ENCODE measurements around the gene AREG. TPM values are rescaled to one million over a fixed set of nuclear protein-coding genes. Genes with fewer than 3 reads are reported as not detected.

The AREG gene
- 0.32 TPM in 1 of 2 replicates, not detected in the other for total RNA-seq

GRCh38 chr4:74444891-74445642 is at the start of gene AREG:
Gene AREG (plus strand): TSS chr4:74445136. CDS start chr4:74445346, 210 bp downstream.

Other genes with a start within 250 kb of the AREG start
- 0.32 and 0.61 TPM in 2 replicates for gene EPGN, start 136.7 kb upstream of the AREG start, total RNA-seq
- gene EREG, start 80.0 kb upstream of the AREG start, total RNA-seq = under 0.01 TPM in 1 of 2 replicates, not detected in the other